ENCODE results near the gene TBC1D9B. TPM values are rescaled to one million over a fixed set of nuclear protein-coding genes. Genes with fewer than 3 reads are reported as not detected.

TBC1D9B gene
- total RNA-seq, 1 donor from 2014 or later = 37.1 TPM

DNA sequence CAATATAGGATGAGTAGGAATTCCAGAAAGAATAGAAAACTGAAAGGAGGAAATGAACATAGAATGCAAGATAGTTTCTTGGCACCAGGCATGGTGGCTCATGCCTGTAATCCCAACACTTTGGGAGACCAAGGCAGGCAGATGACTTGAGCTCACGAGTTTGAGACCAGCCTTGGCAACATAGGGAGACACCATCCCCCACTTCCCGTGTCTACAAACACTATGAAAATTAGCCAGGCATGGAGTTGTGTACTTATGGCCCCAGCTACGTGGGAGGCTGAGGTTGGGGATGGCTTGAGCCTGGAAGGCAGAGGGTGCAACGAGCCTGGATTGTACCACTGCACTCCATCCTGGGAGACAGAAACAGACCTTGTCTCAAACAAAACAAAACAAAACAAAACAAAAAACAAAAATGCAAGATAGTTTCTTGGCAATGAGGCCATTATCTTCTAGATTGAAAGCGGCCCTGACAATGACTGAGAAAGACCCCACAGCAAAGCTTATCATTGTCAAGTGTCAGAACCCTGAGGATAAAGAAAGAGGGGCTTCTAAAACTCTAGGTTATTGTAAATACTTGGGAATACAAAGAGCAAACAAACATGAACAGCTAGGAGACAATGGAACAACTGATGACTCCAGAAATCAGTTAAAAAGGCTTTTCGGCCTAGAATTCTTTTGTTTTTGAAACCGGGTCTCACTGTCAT, 77.8 kb downstream of the TBC1D9B start:
- intact Hi-C loops (cut with micrococcal nuclease) = no loop called here
- DNase-seq = peak; percentile 1
- no peak for ATAC-seq

DNA sequence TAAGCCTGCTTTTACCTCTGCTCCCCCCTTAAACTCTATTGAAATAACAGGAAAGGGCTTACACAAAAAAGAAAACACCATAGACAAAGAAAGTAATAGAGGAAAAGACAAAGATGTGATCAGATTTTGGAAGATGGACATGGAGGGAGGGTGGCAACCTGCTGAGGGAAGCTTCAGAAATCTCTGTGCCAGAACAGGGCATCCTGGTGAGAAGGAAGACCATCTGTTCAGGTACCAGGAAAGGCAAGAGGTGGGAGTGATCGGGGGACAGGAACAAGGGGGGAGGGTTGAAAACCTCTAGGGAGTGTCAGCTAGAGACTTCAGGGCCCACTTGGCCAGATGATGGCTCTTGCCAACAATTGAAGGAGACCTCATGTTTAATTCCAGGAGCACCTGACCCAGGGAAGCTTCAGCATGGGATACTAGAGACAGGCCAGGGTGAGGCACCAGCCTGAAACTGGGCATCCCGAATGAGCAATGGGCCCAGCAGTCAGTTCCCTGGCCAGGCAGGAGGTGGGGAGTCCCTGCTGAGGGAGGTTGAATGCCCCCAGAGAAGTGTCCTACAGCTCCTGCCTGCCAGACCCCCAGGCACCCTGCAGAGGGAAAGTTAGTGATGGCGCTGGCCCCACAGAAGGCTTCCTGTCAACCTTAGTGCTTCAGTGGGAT, 78.8 kb downstream of the TBC1D9B start:
- DNase-seq = peak; percentile 7
- ATAC-seq = no peak
- intact Hi-C loops (cut with micrococcal nuclease) = no loop called here

DNA sequence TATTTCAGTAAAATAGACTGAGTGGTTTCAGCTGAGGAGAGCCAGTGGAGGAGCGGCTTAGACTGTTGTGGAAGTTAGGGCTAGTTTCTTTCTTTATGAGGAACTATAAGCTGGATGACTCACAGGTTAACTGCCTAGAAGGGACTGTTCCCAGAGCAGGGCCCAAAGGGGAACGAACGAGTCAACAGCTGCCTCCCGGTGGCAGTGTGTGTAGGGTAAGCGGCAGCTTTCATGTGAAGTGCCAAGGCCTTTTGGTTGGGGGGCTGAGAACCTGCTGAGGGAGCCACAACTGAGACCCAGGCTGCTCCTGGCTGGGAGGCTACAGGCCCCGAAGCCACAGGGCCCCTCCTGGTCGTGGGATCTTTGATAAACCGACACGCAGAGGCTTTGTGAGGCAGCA, 80.0 kb downstream of the TBC1D9B start:
- intact Hi-C loops (cut with micrococcal nuclease) = no loop called here
- DNase-seq (peak; percentile 47), ATAC-seq (peak; percentile 22)

DNA sequence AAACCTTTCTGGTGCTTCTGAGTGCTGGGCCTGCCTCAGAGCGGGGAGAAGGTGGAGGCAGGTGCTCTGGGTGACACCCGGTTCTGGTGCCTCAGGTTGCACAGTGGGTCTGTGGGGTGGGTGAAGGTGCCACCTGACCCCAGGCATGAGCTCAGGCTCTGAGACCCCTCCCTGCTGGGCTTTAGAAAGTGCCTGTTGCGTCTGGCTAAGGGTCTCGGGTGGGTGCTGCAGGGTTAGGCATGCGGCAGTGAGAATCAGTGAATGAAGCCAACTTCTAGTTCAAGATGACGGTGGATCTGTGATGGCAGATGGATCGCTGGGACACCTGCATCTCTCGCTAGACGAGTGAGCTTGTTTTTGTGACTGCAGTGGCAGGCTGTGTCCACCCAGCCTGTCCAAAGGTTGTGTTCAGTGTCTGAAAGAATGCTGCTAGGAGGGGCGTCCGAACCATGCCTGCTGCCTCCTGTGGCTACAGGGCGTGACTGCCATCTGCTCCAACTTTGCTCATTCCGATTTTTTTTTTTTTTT, 82.0 kb downstream of the TBC1D9B start:
- DNase-seq (peak; percentile 26), ATAC-seq (no peak)
- intact Hi-C loops (cut with micrococcal nuclease) = no loop called here

DNA sequence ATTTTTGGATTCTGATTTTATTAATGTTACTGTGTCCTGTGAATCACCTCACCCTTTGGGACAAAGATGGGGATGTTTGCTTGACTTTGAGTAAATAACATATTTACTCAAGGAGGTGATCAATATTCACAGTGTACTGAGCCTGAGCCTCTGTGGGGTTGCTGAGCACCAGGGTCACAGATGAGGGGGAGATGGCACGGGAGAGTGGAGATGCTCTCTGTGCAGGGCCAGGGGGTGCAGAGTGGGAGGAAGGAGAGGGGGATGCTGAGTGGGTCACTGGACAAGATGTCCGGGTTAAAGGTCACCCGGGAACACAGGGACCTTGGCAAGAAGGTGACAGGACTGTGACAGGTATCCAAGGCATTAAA, 83.0 kb downstream of the TBC1D9B start:
- ATAC-seq = no peak
- peak; percentile 5 for DNase-seq
- intact Hi-C loops (cut with micrococcal nuclease) = no loop called here

DNA sequence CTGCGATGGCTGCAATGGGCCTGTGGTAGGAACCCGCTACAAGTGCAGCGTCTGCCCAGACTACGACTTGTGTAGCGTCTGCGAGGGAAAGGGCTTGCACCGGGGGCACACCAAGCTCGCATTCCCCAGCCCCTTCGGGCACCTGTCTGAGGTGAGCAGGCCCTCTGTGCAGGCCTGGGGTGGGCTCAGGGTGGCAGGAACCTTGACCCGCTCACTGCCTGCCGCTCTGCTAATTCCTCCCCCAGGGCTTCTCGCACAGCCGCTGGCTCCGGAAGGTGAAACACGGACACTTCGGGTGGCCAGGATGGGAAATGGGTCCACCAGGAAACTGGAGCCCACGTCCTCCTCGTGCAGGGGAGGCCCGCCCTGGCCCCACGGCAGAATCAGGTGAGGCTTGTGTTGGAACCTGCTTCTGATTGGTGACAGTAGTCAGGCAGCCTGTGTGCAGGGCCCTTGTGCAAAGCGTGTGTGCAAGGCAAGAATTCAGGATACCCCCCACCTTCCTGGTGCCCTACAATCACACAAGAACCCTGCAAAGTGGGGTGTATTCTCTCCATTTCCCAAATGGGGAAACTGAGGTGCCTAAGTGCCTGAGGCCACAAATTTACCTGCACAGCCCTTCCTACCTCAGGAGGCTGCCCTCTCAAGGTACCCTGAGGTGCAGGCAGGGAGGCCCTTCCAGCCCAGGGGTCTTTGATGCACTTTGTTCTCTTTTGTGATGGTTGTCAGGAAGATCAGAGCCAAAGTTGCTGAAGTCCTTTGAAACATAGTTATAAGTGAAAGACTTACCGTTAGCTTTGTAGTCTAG, 83.6 kb downstream of the TBC1D9B start:
- intact Hi-C loops (cut with micrococcal nuclease) = no loop called here
- no peak for ATAC-seq

DNA sequence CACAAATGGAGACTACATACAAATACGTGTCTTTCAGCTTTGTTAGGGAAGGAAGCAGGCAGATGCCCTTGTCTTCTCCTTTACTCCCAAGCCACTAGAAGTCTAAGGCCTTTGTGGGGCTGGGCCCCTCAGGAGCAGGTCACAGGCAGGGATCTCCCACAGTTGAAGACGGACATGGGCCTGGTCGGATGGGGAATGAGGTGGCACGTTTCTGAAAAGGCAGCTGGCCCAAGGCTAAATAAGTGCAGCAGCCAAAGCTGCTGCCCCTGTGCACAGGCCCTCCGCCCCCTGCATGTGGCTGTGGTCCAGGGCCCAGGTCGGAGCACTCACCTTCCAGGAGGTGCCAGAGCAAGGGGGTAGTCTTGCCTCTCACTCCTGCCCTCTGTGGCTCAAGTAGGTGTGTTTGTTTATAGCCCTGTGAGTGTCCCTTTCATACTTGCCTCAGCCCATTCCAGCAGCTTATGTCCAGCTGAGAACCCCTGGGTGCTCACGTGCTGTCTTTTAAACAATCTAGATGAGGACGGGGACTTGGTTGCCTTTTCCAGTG, 85.2 kb downstream of the TBC1D9B start:
- intact Hi-C loops (cut with micrococcal nuclease) = no loop called here
- no peak for ATAC-seq
- DNase-seq = no peak

More for the DNA sequence above, 83.6 kb downstream of the TBC1D9B start:
- peak; percentile 29 for DNase-seq

DNA sequence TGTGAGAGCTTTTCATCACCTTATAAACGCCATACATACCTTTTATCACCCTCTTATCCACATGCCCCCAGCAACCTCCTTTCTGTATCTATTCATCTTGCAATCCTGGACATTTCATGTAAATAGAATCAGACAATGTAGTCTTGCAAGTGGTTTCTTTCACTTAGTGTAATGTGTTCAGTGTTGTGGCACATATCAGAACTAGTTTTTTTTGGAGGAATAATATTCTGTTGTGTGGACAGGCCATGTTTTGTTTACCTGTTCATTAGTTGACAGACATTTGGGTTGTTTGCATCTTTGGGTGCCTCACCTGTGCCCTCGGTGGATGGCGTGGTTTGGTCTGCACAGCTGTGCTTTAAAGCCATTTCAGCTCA, 85.7 kb downstream of the TBC1D9B start:
- DNase-seq (no peak), ATAC-seq (no peak)
- intact Hi-C loops (cut with micrococcal nuclease) = no loop called here

DNA sequence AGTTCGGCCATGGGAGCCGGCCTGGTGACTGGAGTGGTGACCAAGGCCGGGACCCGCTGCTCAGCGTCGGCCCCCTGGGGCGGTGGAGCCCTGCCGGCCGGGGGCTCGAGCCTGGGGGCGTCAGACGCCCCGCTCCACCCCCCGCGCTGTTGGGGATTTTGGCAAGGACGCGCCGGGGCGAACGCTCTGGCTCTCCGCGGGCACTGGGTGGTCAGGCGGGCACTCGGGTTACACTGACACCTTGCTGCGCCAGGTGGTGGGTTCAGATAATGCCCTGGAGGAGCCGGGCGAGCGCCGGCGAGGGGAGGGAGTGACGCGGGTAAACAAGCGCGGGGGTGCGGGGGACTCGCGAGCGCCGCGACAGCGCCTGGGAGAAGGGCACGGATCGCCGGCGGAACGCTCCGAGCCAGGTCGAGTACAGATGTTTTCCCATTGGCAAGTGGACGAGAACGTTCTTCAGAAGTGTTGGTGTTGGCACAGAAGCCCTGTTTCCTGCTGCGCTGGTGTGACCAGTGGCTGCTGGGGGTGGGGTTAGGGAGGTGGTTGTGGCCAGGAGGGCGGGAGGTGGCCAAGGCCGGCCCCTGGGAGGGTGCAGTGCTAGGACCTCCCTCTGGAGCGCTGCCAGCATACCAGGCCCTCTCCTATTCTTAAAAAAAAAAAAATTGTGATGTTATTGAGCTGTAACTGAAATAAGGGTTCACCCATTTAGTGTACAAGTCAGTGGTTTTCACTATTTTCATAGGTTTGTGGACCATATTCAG, 86.2 kb downstream of the TBC1D9B start:
- DNase-seq (peak; percentile 97), ATAC-seq (peak; percentile 75)
- intact Hi-C loops (cut with micrococcal nuclease) = no loop called here

DNA sequence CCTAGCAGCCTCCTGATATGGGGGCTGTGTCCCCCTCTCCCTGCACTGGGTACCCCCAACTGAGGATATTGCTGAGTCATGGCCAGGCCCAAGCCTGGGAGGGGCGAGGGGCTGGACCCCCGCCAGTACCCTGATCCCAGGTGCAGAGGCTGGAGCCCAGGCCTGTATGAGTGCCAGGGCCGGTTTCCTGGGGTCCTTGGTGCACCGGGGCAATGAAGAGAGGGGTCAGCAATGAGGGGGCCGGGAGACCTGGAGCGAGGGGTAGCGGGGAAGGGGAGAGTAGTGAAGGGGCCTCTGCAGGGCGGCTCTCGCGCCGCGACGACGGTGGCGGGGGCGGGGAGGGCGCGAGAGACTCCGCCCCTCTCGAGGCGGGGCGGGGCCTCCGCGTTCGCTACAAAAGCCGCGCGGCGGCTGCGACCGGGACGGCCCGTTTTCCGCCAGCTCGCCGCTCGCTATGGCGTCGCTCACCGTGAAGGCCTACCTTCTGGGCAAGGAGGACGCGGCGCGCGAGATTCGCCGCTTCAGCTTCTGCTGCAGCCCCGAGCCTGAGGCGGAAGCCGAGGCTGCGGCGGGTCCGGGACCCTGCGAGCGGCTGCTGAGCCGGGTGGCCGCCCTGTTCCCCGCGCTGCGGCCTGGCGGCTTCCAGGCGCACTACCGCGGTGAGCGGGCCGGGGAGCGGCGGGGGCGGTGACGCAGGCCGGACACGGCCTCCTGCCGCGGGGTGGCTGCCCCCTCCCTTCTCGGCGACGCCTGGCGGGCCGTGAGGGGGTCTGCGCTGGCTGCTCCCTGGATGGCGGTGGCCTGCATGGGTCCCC, 87.0 kb downstream of the TBC1D9B start, which contains the start of gene SQSTM1:
TSS of gene SQSTM1 (plus strand) at position 423 of the 815 bp plus-strand sequence. CDS start at position 455, 32 bp downstream.
- DNase-seq = peak; percentile 93
- intact Hi-C loops (cut with micrococcal nuclease) = no loop called here
- peak; percentile 75 for ATAC-seq

DNA sequence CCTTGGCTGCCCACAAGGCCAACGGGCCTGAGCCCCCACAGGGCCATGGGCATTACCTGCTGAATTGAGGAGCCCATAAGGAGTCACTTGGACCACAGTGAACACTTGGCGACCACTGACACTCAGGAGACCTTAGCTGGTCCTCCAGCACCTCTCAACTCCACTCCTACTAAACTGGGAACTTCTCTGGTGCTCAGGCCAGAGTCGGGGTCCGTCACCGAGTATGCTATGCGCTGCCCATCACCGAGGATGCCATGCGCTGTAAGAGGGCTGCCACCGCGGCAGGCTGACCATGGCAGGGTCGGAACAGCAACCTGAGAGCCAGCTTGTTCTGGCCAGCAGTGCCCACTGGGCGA, 87.6 kb downstream of the TBC1D9B start:
- DNase-seq = no peak
- intact Hi-C loops (cut with micrococcal nuclease) = no loop called here
- ATAC-seq = no peak

DNA sequence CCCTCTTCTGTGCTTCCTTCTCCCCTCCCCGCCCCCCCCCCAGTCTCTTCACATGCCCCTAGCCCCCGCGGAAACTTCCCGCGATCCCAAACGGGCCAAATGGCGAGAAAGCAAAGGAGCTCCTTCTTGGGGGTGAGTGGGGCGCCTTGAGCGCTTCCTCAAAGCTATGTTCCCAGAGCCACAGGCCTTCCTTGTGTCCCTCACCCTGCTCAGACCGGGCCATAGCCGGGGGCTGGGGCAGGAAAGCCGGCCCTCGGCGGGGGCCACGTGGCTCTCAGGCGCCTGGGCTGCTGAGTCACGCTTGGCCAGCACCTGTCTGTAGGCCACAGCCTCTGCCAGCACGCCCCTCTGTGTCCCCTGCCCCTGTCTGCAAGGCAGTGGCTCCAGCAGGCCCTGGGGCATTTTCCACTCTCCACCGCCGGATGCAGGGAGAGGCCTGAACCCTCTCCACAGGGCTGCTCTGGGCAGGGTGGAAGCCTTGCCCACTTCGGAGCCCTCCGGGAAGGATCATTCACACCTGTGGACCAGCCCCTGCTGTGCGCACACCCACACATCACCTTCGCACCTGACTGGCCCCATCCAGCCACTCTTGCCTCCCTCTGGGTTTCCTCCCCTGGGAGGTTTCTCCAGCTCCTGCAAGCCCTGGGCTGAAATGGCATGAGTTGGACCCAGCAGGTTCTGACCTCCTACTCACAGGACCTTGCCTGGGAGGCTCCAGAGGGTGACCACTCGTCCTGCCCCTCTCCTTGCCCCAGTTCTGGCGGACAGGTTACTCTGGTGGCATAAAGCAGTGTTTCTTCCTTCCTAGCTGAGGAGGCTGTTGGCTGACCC, 88.2 kb downstream of the TBC1D9B start:
- ATAC-seq = peak; percentile 22
- intact Hi-C loops (cut with micrococcal nuclease) = no loop called here
- peak; percentile 78 for DNase-seq

DNA sequence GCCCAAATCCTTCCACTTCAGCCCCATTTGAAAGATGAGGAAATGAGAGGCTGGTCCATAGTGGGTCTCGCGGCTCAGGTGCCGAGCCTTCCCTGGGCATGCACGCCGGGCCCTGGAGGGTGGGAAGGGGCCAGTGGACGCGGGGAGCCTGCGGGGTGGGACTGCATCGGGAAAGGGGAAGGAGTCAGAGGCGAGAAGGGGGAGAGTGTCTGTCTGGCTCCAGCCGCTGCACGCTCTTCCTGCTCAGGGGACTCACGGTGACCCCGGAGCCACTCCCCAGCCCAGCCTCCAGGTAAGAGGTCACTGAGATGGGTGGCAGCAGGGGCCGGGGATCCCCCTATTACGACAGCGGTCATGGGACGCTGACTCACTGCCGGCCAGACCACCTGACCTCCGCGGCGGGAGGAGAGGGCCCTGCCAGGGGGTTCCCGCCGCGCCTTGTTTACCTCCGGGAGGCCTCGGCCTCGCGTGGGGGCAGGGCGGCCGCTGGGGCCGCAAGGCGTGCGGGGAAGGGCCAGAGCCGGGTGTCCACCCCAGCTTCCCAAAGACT, 88.9 kb downstream of the TBC1D9B start:
- intact Hi-C loops (cut with micrococcal nuclease) = no loop called here
- DNase-seq (peak; percentile 96), ATAC-seq (peak; percentile 74)

DNA sequence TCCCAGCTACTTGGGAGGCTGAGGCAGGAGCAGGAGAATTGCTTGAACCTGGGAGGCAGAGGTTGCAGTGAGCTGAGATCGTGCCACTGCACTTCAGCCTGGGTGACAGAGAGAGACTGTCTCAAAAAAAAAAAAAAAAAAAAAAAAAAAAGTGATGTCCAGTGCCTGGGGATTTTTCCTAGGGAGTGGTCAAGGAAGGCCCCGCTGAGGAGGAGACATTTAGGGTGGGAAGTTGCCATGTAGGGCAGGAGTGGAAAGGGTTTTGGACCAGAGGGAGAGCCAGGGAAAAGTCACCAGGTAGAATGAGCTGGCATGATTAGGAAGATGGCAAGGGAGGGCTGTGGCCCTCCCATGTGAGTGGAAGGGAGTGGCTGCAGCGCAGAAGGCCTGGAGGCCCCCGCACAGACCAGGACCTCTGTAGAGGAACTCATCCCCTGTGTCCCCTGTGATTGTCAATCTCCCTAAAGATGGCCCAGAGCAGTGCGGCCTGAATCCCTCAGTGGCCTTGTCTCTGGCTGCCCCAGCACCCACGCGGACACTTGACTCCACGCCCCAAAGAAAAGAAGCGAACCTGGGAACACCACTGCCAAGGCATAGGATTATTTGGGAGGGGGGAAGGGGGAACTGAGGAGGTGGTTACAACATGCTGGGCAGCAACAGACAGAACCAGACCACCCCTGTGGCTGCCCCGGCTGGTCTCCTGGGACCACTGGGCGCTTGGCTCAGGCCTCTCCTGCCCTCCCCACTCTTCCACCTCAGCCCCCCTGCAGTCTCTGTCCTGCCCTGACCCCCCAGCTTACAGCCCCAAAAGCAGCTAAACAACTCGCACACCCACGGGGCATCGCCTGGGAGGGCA, 89.6 kb downstream of the TBC1D9B start:
- ATAC-seq = no peak
- no peak for DNase-seq
- intact Hi-C loops (cut with micrococcal nuclease) = no loop called here

DNA sequence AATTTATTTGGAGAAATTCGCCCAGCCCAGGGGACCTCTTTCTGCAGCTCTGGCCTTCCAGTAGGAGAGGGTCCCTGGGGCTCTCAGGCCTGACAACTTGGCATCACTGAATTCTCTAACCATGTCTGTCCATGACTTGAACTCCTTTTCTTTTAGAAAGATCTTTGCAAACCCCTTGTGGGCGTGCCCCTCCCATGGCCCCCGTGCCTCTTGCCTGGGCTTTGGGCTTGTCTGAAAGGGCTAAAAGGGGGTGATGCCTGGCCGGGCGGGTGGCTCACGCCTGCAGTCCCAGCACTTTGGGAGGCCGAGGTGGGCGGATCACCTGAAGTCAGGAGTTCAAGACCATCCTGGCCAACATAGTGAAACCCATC, 90.2 kb downstream of the TBC1D9B start:
- no peak for ATAC-seq
- intact Hi-C loops (cut with micrococcal nuclease) = no loop called here
- peak; percentile 36 for DNase-seq

DNA sequence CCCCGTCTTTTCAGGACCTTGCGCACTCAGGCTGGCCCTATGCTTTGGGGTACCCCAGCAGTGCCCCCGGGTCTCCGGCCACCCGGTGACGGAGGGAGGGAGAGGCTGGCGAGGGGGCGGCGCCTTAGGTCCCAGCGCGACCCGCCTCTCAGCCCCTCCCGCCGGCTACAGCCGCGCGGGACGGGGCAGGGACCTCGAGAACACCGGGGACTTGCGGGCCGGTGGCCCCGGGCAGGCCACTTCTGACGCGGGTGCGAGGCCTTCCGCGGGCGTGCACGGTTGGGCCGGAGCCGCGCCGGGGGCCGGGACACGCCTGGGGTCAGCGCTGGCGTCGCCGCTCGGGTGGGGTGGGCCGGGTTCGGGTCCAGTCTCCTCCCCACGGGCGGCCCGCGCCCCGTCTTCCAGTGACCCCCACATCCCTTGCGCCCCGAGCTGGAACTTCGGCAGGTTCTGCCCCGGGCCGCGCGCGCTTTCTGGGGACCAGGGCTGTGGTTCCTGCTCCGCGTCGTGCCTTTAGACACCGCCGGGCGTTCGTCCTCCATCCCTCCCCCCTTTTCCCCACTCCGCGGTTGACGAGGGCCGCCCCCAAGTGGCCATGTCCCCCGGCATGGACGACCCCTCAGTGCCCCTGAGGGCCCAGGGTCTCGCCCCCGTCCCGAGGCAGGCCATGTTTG, 90.8 kb downstream of the TBC1D9B start:
- ATAC-seq = no peak
- peak; percentile 65 for DNase-seq
- intact Hi-C loops (cut with micrococcal nuclease) = no loop called here

Measured in left ventricle myocardium superior (tissue), 1 donor.